Sigmoid colon (tissue), 7 donors: ENCODE measurements around the gene ACOT13. TPM values are rescaled to one million over a fixed set of nuclear protein-coding genes. Genes with fewer than 3 reads are reported as not detected.
"Not testable (repeated sequence)": the region's sequence is repeated elsewhere in the genome, so short reads cannot be mapped to it uniquely, and the experiment has no call there.

Source experiments
- DNase-seq: peaks from one replicate; pipeline ENCODE4 v3.0.0-alpha.2; 2019
- H3K27ac ChIP-seq, 4 donors: fragments of 200-600 bp; sonication (generic); one replicate each; pipeline ENCODE4 v1.5.1; 2016 to 2019; ENCODE audit warnings: mild to moderate bottlenecking in 1 of 4
- H3K27me3 ChIP-seq, 3 donors: fragments of 200-600 bp; sonication (generic); one replicate each; pipeline ENCODE4 v1.5.1; 2019; ENCODE audit warnings: mild to moderate bottlenecking in 1 of 3
- H3K36me3 ChIP-seq, 4 donors: fragments of 200-600 bp; sonication (generic); one replicate each; pipeline ENCODE4 v1.5.1; 2016 to 2019
- H3K4me1 ChIP-seq, 4 donors: fragments of 200-600 bp; sonication (generic); one replicate each; pipeline ENCODE4 v1.5.1; 2017 to 2019
- H3K4me3 ChIP-seq, 4 donors: fragments of 200-600 bp; sonication (generic); one replicate each; pipeline ENCODE4 v1.5.1; 2017 to 2019; ENCODE audit warnings: mild to moderate bottlenecking in 2 of 4, moderate library complexity in 1 of 4
- H3K9me3 ChIP-seq, 4 donors: fragments of 200-600 bp in 3 of 4; sonication (generic) in 3 of 4; one replicate each; pipeline versions ENCODE4 v1.5.1 to v1.6.1; 2013 to 2019
- CTCF ChIP-seq, 4 experiments: fragments of 450-650 bp in 3 of 4; fragments of 200-600 bp in 1 of 4; IDR thresholded peaks; one replicate each; pipeline ENCODE4 v1.5.1; 2016 to 2019; ENCODE audit warnings: antibody characterized with exemption in 4 of 4, mild to moderate bottlenecking in 3 of 4, moderate library complexity in 2 of 4
- EP300 ChIP-seq, 4 donors: sonication (generic); formaldehyde crosslinking; IDR thresholded peaks; one replicate each; pipeline ENCODE4 v1.6.1; 2017; ENCODE audit warnings: antibody characterized with exemption in 4 of 4
- POLR2A ChIP-seq, 2 donors: fragments of 450-650 bp; IDR thresholded peaks; one replicate each; pipeline ENCODE4 v1.6.1; 2016; ENCODE audit warnings: antibody characterized with exemption in 2 of 2, mild to moderate bottlenecking in 2 of 2, moderate library complexity in 2 of 2
- POLR2AphosphoS5 ChIP-seq, 4 donors: sonication (generic); formaldehyde crosslinking; IDR thresholded peaks; one replicate each; pipeline ENCODE4 v1.6.1; 2017; ENCODE audit warnings: antibody characterized with exemption in 4 of 4
- WGBS, 2 donors: extraction: QIAGEN DNeasy Blood & Tissue Kit; methylation state at CpG; one replicate each; pipeline ENCODE4 v1.1.7; 2013; 5-methylcytosine and 5-hydroxymethylcytosine counted together
- intact Hi-C: fragments of 100-400 bp; cut with DNase I; formaldehyde crosslinking; loops from one replicate; pipeline ENCODE4 v1.15.1; 2023
- polyA plus RNA-seq, 3 donors: library from polyadenylated mRNA; stranded (reverse); fragments of 200-250 nt; gene quantifications; one replicate each; pipeline ENCODE4 v1.2.3, GENCODE V29; 2013
- total RNA-seq, 4 donors: library from RNA; depleted of rRNA; stranded (reverse); fragments of >200 nt; gene quantifications; one replicate each; pipeline ENCODE4 v1.1.0, GENCODE V29; 2016
- donor health status: healthy with polysubstance abuse.
- donor health status: Bipolar disorder and iron deficiency.
- donor health status: healthy.

The ACOT13 gene
- total and polyA plus RNA-seq, 7 donors: 5.3 to 48.6 (median 11.8) TPM

- no peak for DNase-seq
- Histone ChIP-seq H3K9me3 (no peaks in the 10 kb centered on the region), H3K27me3 (no peaks in the 10 kb centered on the region), H3K27ac (no peak overlapping the region), H3K36me3 (peaks cover 0 to 4% (median 0%) of the 10 kb centered on the region in 4 donors), H3K4me1 (no peaks in the 10 kb centered on the region), H3K4me3 (no peak overlapping the region)
- intact Hi-C loops: no loop called here
- WGBS, 2 donors: 92 to 93% methylated on average over 2 of the region's 2 CpGs
- TF ChIP-seq POLR2AphosphoS5 (IDR thresholded peaks at IDR 0.05) (no peak), CTCF (IDR thresholded peaks at IDR 0.05) (no peak), POLR2A (IDR thresholded peaks at IDR 0.05) (no peak), EP300 (IDR thresholded peaks at IDR 0.05) (no peak)
Observed at GRCh38 chr6:24692848-24693592, 26.1 kb downstream of the ACOT13 start.

GRCh38 chr6:24694198-24694597 is 27.3 kb downstream of the ACOT13 start:
- intact Hi-C loops: no loop called here
- 82 to 88% methylated on average over 1 of the region's 1 CpG for WGBS, 2 donors
- no peak for TF ChIP-seq POLR2A (IDR thresholded peaks at IDR 0.05)
- no peak for TF ChIP-seq POLR2AphosphoS5 (IDR thresholded peaks at IDR 0.05)
- TF ChIP-seq CTCF (IDR thresholded peaks at IDR 0.05): no peak
- no peak for TF ChIP-seq EP300 (IDR thresholded peaks at IDR 0.05)

GRCh38 chr6:24695635-24696034 is 28.8 kb downstream of the ACOT13 start:
- DNase-seq, H3K27ac ChIP-seq, H3K27me3 ChIP-seq, H3K36me3 ChIP-seq, H3K4me3 ChIP-seq, H3K4me1 ChIP-seq, H3K9me3 ChIP-seq: not testable (repeated sequence)
- intact Hi-C loops: loop anchor here (1.0 kb wide), 1 partner anchor 112 kb away; no protein-coding TSS in a partner anchor
- TF ChIP-seq CTCF (IDR thresholded peaks at IDR 0.05): peak in 3 of 4 experiments; percentile 37 to 60 (median 58)
- 25 to 38% methylated on average over 8 of the region's 8 CpGs for WGBS, 2 donors

More at GRCh38 chr6:24694198-24694597, 27.3 kb downstream of the ACOT13 start:
- no peak overlapping the region for H3K4me3 ChIP-seq
- no peaks in the 10 kb centered on the region for H3K4me1 ChIP-seq
- DNase-seq: no peak
- no peaks in the 10 kb centered on the region for H3K27me3 ChIP-seq
- H3K27ac ChIP-seq: no peak overlapping the region
- H3K9me3 ChIP-seq: no peaks in the 10 kb centered on the region
- peaks cover 0 to 6% (median 0%) of the 10 kb centered on the region in 4 donors for H3K36me3 ChIP-seq

GRCh38 chr6:24696097-24696496 is 29.2 kb downstream of the ACOT13 start:
- WGBS, 2 donors: 85 to 94% methylated on average over 2 of the region's 2 CpGs
- Histone ChIP-seq H3K4me1 (no peaks in the 10 kb centered on the region), H3K36me3 (peaks cover 0 to 14% (median under 1%) of the 10 kb centered on the region in 4 donors), H3K27ac (no peak overlapping the region), H3K27me3 (no peaks in the 10 kb centered on the region), H3K4me3 (no peak overlapping the region), H3K9me3 (no peaks in the 10 kb centered on the region)
- no peak for TF ChIP-seq CTCF (IDR thresholded peaks at IDR 0.05)
- TF ChIP-seq EP300 (IDR thresholded peaks at IDR 0.05): no peak
- TF ChIP-seq POLR2AphosphoS5 (IDR thresholded peaks at IDR 0.05): no peak
- TF ChIP-seq POLR2A (IDR thresholded peaks at IDR 0.05): no peak
- DNase-seq: no peak
- intact Hi-C loops: no loop called here
